Right forelimb (tissue), 1 donor: ENCODE data around the gene C9orf40.

Experiments used
- DNase-seq: peaks from one replicate; pipeline ENCODE4 v3.0.0-alpha.2; 2018

Gene C9orf40

GRCh38 chr9:74935008-74935407 is 17.7 kb downstream of the C9orf40 start:
- DNase-seq = no peak

- no peak for DNase-seq
Observed at GRCh38 chr9:74921737-74922136, 31.0 kb downstream of the C9orf40 start.

GRCh38 chr9:74920944-74921626 is 31.6 kb downstream of the C9orf40 start:
- no peak for DNase-seq

GRCh38 chr9:74910036-74910435 is 42.7 kb downstream of the C9orf40 start:
- DNase-seq = no peak

- no peak for DNase-seq
Observed at GRCh38 chr9:74908665-74909064, 44.0 kb downstream of the C9orf40 start.

GRCh38 chr9:74907085-74907484 is 45.6 kb downstream of the C9orf40 start:
- DNase-seq = no peak

- no peak for DNase-seq
Observed at GRCh38 chr9:74901001-74901400, 51.7 kb downstream of the C9orf40 start.
